Right forelimb (tissue), 1 donor: Measurements from ENCODE around the gene RXYLT1.
A peak's percentile ranks its signal among the peaks of the same experiment; 100 is the strongest.

Source experiments
- DNase-seq: peaks from one replicate; pipeline ENCODE4 v3.0.0-alpha.2; 2018

Gene RXYLT1

DNA sequence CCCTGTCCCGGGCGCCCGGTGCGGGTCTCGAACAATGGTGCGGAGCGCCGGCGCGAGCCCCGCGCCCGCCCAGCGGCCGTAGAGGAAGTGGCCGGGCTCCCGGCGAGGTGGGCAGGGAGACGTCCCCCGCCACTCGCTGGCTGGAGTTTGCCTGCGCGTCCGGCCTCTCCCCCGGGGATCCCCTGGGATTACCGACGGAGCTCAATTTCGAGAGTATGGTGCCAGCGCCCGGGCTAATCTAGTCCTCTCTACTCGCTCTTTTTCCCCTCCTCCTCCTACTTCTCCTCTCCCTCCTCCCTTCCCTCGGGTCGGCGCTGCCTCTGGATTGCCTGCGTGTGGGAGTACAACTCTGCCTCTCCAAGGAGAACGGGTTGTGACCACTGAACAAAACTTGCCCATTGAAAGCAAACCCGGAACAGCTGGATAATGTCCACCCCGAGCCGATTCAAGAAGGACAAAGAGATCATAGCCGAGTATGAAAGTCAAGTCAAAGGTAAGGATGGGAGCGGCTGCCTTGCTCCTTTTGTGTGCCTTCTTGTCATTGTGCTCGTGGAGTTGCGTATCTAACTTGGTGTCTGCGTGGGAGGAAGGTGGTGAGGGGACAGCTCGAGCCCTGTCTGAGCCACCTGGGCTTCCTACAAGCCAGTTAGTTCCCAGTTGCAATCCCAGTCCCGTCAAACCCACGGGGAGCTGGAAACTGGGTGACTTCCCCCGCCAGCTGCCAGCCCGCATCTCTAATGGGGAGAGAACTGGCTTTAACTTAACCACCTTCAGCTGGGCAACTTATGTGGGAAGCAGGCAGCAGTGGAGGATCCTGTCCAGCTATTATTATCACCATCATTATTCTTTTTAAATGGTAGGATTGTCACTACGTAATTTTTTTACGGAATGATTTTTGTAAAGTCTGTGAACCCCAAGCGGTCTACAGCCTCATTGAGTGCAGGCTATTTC lies 65.0 kb downstream of the RXYLT1 start, which contains the start of gene SRGAP1:
Gene SRGAP1, plus strand, starts transcription at position 310 of the 951 bp plus-strand sequence. Its CDS starts 117 bp downstream, at position 427.
- DNase-seq, result peak; percentile 83

GRCh38 chr12:63845726-63846125 lies 66.0 kb downstream of the RXYLT1 start:
- no peak for DNase-seq

DNA sequence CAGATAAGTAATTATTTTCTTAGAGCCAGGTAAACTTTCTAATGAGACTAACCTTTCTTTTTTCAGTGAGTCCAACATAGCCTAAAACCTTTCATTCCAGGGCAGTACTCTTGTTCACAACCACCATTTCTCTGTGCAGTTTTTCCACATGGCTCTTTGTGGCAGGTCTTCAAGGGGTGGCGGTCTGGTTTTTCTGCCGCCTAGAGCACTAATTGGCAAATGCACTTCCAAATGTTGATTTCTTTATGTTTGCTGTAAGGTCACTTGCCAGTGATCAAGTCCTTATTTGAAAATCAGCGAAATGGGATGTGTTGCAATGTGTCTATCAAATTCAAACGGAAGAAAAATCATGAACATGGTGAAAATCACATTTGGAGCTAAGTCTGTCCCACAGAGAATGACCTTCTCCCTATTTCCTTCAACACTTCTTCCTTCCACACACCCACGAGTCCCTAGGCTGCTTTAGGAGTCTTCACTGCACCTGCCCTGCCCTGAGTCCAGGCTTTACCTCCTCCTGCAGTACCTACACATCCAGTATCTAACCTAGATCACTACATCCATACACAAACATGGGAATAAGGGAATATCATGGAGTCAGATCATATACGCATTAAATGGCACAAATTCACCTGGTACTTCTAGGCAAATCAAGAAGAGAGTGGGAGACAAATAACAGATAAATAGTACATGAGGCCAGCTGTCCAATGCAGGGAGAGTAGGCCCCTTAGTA lies 66.7 kb downstream of the RXYLT1 start:
- no peak for DNase-seq

GRCh38 chr12:63848450-63848849 lies 68.7 kb downstream of the RXYLT1 start:
- no peak for DNase-seq

DNA sequence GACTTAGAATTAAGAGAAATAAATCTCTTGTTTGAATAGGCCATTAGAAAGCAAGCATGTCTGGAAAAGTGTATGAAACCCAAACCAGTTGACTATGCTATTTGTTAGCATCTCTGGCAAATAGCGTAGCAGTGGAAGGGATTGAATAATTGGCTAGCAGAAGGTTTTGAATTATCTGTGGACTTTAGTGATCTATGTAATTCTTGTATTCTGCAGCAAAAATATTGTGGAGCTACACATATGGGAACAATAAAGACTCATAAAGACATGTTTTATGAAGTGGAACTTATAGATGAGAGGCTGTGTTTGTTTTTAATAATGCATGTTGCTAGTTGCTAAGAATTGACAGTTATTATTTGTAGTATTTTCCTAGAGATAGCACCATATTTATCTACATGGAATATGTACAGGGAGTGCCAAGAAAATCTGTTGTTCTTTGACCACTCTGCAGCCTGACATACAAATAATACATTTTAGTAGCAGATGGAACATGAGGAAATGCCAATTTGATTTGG lies 69.5 kb downstream of the RXYLT1 start:
- DNase-seq, result no peak

GRCh38 chr12:63849641-63850040 lies 69.9 kb downstream of the RXYLT1 start:
- DNase-seq, result no peak

DNA sequence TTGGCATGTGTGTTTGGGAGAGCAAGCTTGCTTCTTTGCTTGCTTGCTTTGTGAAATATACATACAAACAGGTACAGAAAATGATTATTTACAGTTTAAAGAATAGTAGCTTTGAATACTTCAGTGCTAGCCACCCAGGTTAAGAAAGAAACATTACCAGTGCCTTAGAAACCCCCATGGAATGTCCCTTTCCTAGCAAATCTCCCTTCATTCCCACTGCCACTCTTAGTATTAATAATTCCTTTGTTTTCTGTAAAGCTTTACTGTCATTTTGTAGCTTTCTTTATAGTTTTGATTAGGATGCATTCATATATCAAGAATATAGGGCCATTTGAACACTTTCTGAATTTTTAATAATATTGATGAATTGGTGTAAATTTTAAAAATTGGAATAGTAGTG lies 74.3 kb downstream of the RXYLT1 start:
- DNase-seq, result no peak

DNA sequence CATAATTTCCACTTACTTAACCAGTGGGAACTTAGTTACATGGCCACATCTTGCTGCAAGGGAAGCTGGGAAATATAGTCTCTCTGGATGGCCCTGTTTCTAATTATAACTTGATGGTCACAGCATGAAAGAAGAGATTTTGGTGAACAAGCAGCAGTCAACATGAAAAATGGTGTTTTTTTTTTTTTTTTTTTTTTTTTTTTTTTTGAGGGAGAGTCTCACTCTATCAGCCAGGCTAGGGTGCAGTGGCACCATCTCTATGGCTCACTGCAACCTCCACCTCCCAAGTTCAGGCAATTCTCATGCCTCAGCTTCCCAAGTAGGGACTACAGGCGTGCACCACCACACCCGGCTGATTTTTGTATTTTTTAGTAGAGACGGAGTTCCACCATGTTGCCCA lies 75.6 kb downstream of the RXYLT1 start:
- DNase-seq, result no peak

GRCh38 chr12:63857771-63858670 lies 78.3 kb downstream of the RXYLT1 start:
- DNase-seq, result no peak
